WTC11 (cell line): ENCODE data around the gene CDC45.

ENCODE experiments used
- CTCF ChIP-seq: fragments of 200-600 bp; IDR thresholded peaks from 2 replicates; pipeline ENCODE4 v1.8.0; 2022; ENCODE audit warnings: antibody characterized with exemption
- E2F1 ChIP-seq: sonication (generic); formaldehyde crosslinking; IDR thresholded peaks from 2 replicates; pipeline ENCODE4 v1.8.0; 2022; ENCODE audit warnings: mild to moderate bottlenecking, missing genetic modification reagents
- FOXK1 ChIP-seq: sonication (generic); formaldehyde crosslinking; IDR thresholded peaks from 2 replicates; pipeline ENCODE4 v1.8.0; 2022; ENCODE audit warnings: mild to moderate bottlenecking, moderate library complexity, missing genetic modification reagents
- JUN ChIP-seq: sonication (generic); formaldehyde crosslinking; IDR thresholded peaks from 2 replicates; pipeline ENCODE4 v1.8.0; 2023; ENCODE audit warnings: mild to moderate bottlenecking, missing genetic modification reagents
- MAX ChIP-seq: sonication (generic); formaldehyde crosslinking; IDR thresholded peaks from 2 replicates; pipeline ENCODE4 v1.8.0; 2022; ENCODE audit warnings: mild to moderate bottlenecking, missing genetic modification reagents
- NFE2L1 ChIP-seq: sonication (generic); formaldehyde crosslinking; IDR thresholded peaks from 2 replicates; pipeline ENCODE4 v1.8.1; 2023; ENCODE audit warnings: missing genetic modification reagents
- SMAD4 ChIP-seq: sonication (generic); formaldehyde crosslinking; IDR thresholded peaks from 2 replicates; pipeline ENCODE4 v1.8.0; 2022; ENCODE audit warnings: mild to moderate bottlenecking, missing genetic modification reagents
- ZNF512 ChIP-seq: sonication (generic); formaldehyde crosslinking; IDR thresholded peaks from 2 replicates; pipeline ENCODE4 v1.8.1; 2022; ENCODE audit warnings: missing genetic modification reagents, borderline replicate concordance

- TF ChIP-seq SMAD4 (no peak), NFE2L1 (CRISPR knock-in tag) (no peak), JUN (no peak), CTCF (no peak), MAX (no peak), FOXK1 (CRISPR knock-in tag) (no peak), E2F1 (CRISPR knock-in tag) (no peak), ZNF512 (CRISPR knock-in tag) (no peak)
Observed at GRCh38 chr22:19520566-19521305, 41.0 kb downstream of the CDC45 start.
